ENCODE results near the gene TRPT1. TPM values are rescaled to one million over a fixed set of nuclear protein-coding genes. Genes with fewer than 3 reads are reported as not detected.
A peak's percentile ranks its signal among the peaks of the same experiment; 100 is the strongest.

The TRPT1 gene
- total and polyA plus RNA-seq, 9 of the 15 experiments (the other 6 are each of a cell fraction or from before 2014, with no cell fraction given) = 4.6 to 41.7 (median 23.1) TPM

DNA sequence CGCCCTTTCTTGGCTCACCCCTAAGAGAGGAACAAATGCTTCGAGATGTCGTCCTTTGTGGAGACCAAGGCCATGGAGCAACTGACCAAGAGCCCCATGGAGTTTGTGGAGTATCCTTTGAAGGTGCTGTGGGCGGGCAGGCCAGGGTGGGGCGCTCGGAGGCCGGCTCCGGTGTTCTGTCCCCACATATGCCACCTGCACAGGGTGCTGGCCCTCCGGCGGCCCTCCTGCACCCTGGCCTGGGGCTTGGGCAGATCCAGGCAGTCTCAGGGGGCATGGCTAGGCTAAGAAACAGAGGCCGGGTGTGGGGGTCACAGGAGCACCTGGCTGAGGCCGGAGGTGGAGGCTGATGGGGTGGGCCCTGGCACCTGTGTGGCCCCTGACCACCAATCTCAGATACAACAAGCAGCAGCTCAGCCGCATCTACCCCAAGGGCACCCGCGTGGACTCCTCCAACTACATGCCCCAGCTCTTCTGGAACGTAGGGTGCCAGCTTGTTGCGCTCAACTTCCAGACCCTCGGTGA, 35.6 kb upstream of the TRPT1 start (continued):
- TF ChIP-seq, protein P1, sequence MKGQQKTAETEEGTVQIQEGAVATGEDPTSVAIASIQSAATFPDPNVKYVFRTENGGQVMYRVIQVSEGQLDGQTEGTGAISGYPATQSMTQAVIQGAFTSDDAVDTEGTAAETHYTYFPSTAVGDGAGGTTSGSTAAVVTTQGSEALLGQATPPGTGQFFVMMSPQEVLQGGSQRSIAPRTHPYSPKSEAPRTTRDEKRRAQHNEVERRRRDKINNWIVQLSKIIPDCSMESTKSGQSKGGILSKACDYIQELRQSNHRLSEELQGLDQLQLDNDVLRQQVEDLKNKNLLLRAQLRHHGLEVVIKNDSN (CRISPR knock-in tag; IDR thresholded peaks at IDR 0.05) = no peak
- no peak for TF ChIP-seq HOXB6 (CRISPR knock-in tag; IDR thresholded peaks at IDR 0.05; ENCODE audit: borderline replicate concordance)
- TF ChIP-seq HNRNPK (IDR thresholded peaks at IDR 0.05; ENCODE audit: low read depth, low read length, poor library complexity, severe bottlenecking) = no peak
- no peak for TF ChIP-seq SPI1 (IDR thresholded peaks at IDR 0.05; ENCODE audit: borderline replicate concordance, low read depth, low read length)
- no peak for TF ChIP-seq MAZ (CRISPR knock-in tag; conservative IDR thresholded peaks at IDR 0.05 in 1 of 2, IDR thresholded peaks at IDR 0.05 in 1 of 2)

DNA sequence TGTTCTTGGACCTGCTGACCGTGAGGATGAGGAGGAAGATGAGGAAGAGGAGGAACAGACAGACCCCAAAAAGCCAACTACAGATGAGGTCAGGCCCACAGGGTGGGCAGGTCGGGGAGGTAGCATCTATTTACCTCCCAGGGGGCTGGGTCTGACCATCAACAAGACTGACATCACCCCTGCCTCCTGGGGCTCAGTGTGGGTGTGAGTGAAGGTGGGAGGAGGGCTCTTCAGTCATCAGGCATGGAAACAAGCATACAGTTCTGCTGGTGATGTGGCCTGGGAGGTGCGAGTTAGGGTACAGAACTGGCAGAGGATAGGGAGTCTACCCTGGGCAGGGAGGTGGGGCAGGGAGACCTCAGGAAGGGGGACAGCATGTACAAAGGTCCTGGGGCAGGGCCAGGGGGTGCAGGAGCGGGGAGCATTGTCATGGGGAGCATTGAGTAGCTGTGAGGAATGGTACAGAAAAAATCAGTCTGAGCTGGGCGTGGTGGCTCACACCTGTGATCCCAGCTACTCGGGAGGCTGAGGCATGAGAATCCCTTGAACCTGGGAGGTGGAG, 34.2 kb upstream of the TRPT1 start:
- peaks cover 90% of the 10 kb centered on the region for H3K36me3 ChIP-seq (ENCODE audit: control insufficient read depth, insufficient read depth, low read length)
- H3K27ac ChIP-seq (ENCODE audit: extremely low read depth, low read depth, low read length) = no peak overlapping the region
- H3K9ac ChIP-seq (ENCODE audit: insufficient read depth in 1 of 2, low read depth in 2 of 2, low read length in 2 of 2) = no peak overlapping the region
- TF ChIP-seq SAFB (IDR thresholded peaks at IDR 0.05; ENCODE audit: borderline replicate concordance, low read depth, low read length) (no peak), STAG1 (CRISPR knock-in tag; IDR thresholded peaks at IDR 0.05; ENCODE audit: borderline replicate concordance) (peak; percentile 13; the same call in 1 of the 2 replicates), POLR2A (conservative IDR thresholded peaks at IDR 0.05) (0 out of 2 replicates have a peak, but pooled peaks have one; percentile 11)
- peaks cover 0 to 51% of the 10 kb centered on the region in 2 experiments; a peak in 2 of 5 replicates for H3K4me1 ChIP-seq (replicated peaks in 1 of 2; ENCODE audit: control insufficient read depth in 2 of 2, insufficient read depth in 2 of 2, low read length in 2 of 2)
- CTCF ChIA-PET (ENCODE audit: low intra/inter-chr PET ratio) = no interaction called here
- in situ Hi-C loops (cut with MboI) = no loop called here
- POLR2A ChIA-PET = interaction anchor here (1.2 kb wide), 2 partner anchors 9 to 15 kb away, joined by 5 to 7 read pairs; partner anchors contain the start of gene PLCB3
- no peaks in the 10 kb centered on the region for H3K9me3 ChIP-seq (replicated peaks; ENCODE audit: control insufficient read depth, insufficient read depth, low read depth, low read length)
- H4K20me1 ChIP-seq (replicated peaks; ENCODE audit: control insufficient read depth, insufficient read depth, low read length) = 0 out of 2 replicates have a peak, but pooled peaks cover 4% of the 10 kb centered on the region
- FAIRE-seq (no peak), DNase-seq (ENCODE audit: extremely low read depth in 1 of 4, low spot score in 3 of 4) (no peak), ATAC-seq (no peak)
- intact Hi-C loops (cut with micrococcal nuclease) = no loop called here
- H3K4me3 ChIP-seq = no peak overlapping the region
- BruUV-seq (replicated peaks) = no TSS peak
- no peak overlapping the region for H2AFZ ChIP-seq (ENCODE audit: low read depth, low read length)
- 95% methylated on average over 6 of the region's 6 CpGs for WGBS (ENCODE audit: insufficient coverage, low coverage, missing lambda C conversion rate)
- H3K27me3 ChIP-seq (ENCODE audit: control insufficient read depth in 2 of 2, insufficient read depth in 2 of 2, low read length in 2 of 2) = no peaks in the 10 kb centered on the region
- H3K9me1 ChIP-seq (ENCODE audit: control insufficient read depth, insufficient read depth, low read length) = no peaks in the 10 kb centered on the region
- H3K4me2 ChIP-seq (ENCODE audit: insufficient read depth, low read length) = no peak overlapping the region
- no peaks in the 10 kb centered on the region for H3K79me2 ChIP-seq (ENCODE audit: control insufficient read depth, insufficient read depth, low read length)
